Limb (tissue), 2 donors: ENCODE measurements around the gene CHRNA1.

Experiments used
- DNase-seq, 2 donors: peaks; one replicate each; pipeline ENCODE4 v3.0.0-alpha.2; 2016; ENCODE audit errors: extremely low spot score in 2 of 2

CHRNA1 gene

DNA sequence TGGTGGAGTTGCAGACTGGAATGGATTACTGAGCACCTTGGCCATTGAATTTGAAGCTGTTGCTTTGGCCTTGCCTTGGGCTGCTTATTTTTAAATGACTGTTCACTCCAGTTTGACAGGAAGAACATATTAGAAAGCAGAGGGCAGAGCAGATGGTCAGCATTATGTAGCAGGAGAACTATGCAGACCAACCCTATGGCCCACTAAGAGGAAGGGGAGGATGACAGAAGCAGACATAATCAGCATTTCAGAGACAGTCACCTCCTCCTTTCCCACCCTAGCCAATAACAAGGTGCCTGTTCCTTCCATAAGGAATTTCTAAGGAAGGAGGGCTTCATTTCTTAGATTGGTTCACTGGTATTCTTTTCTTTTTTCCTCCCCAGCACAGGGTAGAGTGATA is 2.4 kb downstream of the CHRNA1 start:
- DNase-seq, result no peak

DNA sequence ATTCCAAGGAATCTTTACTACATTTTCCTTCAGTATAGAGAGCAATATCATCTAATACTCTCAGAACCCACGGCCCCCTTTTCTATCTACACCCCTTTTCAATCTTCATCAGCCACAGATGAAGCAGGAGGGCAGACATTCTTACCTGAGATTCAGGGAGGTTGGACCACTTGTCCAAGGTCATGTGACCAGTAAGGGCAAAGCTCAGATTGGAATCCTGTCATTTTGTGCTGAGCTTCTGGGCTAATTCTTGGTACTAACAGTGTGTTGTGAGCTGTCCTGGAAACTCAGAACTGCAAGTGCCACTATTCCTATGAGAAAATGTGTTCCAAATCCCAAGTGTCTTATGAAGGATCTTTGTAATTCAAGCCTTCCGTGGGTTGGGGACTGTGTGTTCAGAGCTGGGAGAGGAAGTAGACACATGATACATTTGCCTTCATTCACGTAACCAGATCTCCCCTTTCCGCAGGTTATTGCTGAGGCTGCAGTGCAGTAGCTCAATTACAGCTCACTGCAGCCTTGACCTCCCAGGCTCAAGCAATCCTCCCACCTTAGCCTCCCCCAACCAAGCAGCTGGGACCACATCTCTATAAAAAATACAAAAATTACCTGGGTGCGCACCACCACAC is 3.3 kb downstream of the CHRNA1 start:
- no peak for DNase-seq

DNA sequence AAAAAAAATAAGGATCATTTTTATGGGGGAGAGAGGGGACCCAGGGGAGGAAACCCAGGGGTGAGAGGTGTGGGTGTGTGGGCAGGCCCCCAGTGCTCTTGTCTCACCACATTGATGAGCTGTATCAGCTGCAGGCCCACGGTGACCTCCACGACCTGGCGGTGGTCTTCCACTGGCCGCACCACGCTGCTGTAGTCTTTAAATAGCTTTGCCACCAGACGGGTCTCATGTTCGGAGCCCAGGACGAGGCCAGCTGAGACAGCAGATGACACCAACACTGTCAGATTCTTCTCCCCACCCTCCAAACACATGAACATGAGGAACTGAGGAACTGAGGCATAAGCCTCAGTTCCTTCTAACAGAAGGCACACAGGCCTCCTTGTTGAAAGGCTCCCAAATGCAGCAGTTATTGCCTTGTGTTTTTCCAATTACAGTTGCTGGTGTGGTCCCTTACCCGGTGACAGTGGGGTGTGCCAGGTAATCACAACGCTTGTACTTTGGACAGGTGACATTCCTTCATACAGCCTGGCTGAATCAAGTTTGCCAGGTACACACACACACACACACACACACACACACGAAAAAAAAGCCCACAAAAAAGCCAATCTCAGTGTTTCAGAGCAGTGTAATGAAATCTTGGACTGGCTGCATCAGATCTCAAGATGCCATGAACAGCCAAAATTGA is 4.7 kb downstream of the CHRNA1 start:
- no peak for DNase-seq

DNA sequence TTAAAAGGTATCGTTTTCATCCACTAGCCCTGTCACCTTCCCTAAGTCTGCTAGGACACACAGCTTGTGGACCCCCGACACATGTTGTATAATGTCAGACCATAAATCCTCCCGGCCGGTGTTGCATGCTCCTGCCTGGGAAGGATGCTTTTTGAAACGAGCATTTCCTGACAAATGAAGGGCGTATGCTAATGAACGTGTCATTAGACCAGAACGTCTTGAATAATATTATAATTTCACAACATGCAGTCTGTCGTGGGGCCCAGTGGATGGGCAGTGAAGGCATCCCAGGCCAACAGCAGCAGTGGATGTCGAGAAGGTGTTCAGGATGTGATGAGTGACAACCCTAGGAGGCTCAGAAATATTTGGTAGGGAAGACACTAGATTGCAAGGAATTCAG is 7.5 kb downstream of the CHRNA1 start:
- DNase-seq, result no peak

DNA sequence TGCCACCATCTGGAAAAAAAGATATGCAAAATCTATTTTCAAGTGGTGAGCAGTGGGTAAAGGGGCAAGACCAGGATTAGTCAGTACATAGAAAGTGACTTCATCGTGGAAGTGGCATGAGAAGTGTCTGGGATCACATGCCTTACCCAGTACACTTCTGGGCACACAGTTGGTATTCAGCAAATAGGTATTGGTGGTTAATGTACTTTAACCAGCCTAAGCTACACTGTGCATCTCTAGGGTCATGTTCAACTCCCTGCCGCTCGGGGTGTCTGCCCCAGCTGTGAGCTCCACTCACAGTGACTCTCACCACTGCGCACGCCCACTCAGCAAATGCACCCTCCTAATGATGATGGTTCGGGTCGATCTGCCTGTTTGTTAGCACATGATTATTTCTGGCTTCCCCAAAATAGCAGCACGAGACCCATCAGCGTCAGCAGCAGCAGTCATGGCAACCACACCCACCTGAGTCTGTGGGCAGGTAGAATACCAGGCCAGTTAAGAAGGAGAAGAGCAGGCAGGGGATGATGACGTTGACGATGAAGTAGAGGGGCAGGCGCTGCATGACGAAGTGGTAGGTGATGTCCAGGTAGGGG is 11.1 kb downstream of the CHRNA1 start:
- DNase-seq, result no peak

DNA sequence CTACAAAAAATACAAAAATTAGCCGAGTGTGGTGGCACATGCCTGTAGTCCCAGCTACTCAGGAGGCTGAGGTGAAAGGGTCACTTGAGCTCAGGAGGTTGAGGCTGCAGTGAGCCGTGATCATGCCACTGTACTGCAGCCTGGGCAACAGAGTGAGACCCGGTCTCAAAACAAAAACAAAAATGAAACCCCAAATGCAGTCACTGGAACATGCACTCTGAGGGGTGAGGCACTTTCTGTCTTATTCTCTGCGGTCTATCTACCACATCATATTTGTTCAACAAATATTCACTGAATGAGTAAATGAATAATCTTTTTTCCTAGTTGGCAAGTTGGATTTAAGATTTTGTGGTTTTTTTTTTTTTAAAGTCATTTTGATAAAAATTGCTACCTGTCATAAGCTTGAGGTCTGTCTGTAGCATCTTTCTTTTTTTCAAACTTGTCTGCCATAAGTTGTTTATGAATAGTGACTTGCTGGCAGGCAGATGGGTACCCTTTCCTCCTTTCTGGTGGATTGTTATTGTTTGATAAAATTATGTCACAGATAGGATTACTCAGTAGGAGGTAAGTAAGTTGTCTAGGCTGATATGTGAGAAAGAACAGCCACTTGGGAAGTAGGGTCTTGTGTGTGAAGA is 11.8 kb downstream of the CHRNA1 start:
- DNase-seq, result no peak

DNA sequence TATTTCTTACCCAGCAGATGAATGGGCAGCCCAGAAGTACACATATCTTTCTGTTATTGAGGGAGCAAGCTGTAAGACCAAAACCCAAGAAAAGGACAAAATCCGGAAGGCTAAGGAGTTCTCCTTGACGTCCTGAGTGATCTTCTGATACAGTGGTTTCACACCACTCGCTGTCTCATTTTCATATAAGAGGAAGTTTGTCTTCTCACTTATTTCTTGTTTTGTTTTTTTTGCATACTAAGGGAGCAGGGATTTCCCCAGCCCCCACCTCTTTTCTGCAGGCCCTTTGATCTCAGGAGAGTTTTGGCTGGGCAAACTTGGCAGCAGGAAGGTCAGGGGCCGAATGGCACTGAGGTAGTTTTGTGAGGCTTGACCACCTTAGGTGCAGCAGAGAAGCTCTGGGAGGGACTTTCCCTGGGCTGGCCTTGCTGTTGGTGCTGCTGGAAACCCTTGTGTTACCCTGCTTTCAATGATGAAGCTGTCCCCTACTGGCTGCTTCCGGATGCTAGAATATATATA is 13.3 kb downstream of the CHRNA1 start:
- no peak for DNase-seq

DNA sequence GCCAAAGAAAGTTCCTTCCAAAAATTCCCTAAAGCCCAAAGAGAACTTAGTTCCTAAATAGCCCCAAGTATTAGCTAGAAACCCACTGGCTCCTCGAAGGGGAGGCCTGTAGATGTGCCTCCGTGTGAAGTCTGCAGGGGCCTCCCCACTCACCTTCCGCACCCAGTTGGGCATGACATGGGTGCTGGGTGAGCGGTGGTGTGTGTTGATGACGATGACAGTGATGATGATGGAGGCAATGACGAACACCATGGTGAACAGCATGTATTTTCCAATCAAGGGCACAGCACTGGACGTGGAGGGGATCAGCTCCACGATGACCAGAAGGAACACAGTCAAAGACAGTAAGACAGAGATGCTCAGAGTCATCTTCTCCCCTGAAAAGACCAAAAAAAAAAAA is 14.5 kb downstream of the CHRNA1 start:
- no peak for DNase-seq

DNA sequence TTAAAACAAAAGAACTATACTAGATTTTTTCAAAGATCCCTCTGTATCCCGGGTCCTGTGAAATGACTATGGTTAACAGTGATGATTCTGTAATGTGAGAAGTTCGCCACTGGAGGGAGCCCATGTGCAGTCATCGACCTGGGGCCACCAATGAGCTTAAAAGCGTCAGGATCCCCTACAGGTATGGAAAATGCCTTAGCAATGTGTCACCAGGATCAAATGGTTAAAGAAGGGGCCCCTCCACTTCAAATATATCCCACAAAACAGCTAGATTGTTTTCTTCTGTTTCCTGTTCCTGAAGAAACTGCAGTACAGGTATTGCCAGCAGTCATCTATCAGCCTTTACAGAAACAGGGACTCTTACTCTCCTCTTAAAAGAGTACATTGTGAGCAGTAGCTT is 15.3 kb downstream of the CHRNA1 start:
- DNase-seq, result peak; percentile 55 to 80

DNA sequence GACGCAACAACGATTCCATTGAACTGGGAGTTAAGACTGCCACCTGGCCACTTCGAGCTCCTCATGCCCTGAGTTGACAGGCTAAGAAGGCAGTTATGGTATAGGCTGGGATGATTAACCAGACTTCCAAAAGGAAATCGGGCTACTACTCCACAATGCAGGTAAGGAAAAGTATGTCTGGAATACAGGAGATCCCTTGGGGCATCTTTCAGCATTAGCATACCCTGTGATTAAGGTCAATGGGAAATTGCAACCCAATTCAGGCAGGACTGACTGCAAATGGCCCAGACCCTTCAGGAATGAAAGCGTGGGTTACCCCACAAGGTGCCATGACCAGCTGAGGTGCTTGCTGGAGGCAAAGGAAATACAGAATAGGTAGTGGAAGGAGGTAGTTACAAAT is 19.1 kb downstream of the CHRNA1 start:
- no peak for DNase-seq

DNA sequence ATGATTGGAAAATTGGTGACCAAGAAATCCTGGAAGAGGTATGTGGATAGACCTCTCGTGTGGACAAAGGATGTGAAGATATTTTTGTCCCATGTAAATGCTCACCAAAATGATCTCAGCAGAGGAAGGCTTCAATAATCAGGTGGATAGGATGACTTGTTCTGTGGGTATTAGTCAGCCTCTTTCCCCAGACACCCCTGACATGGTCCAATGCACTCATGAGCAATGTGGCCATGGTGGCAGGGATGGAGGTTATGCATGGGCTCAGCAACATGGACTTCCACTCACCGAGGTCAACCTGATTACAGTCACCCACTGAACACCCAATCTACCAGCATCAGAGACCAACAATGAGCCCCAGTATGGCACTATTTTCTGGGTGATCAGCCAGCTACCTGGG is 20.2 kb downstream of the CHRNA1 start:
- no peak for DNase-seq

DNA sequence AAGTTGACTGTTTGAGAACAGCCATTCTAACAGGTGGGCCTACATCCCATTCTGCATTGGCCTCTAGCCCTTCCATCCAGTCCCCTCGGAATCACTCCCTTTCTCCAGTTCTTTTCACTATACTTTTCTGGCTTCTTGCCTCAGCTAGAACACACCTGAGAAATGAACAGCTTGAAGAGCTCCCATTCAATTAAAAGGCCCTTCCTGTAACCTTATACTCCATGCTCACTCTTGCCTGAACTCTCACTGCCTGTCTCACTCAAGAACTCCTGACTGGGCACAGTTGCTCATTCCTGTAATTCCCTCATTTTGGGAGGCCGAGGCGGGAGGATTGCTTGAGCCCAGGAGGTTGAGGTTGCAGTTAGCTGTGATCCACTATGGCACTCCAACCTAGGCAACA is 23.6 kb downstream of the CHRNA1 start:
- no peak for DNase-seq

DNA sequence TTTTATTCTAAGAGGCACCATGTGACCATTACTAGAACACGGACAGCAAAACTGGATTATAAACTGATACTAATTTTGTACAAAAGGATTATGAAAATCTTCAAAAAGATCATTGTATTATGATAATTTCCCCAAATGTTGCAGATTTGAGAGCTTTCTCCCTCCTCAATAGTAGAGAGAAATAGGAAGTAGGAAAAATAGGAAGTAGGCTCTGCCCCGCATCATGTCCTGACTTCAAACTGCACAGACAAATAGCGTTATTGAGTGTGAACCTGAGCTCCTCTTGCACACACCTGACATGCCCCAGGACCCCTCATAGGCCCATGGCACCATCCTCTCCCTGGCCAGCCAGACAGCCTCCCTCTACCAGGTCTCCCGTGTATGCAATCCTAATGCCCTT is 25.4 kb downstream of the CHRNA1 start:
- DNase-seq, result no peak

DNA sequence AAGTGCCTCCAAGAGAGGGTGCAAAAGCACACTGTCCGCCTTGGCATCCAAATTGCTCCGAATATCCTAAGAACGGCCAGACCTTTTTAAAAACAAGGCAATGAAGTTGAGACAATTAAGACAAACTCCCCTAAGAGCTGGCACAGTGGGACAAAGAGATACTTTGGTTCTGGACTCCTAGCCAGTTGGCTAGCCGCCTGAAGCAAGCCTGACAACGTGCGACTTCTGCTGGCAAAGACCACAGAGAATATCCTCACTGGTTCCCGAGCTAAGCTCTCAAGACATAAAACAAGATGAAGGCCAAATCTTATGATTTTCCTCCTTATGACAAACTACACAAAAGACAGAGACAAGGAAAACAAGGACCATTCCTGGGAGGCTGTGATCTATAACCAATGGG is 32.7 kb downstream of the CHRNA1 start:
- no peak for DNase-seq

DNA sequence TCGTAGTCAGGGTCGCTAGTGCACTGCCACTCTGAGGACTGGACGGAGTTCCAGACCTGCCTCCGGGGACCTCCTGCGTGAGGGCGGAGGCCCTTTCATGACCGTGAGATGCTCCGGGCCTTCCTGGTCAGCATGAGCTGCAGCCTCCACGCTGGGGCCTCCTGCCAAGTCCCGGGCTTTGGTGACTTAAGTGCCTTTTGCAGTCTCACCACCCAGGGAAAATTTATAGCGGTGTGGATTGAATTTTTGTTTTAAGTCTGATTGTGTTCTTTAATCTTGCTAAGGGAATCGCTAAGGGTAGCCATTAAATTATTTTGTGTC is 33.6 kb downstream of the CHRNA1 start:
- no peak for DNase-seq

DNA sequence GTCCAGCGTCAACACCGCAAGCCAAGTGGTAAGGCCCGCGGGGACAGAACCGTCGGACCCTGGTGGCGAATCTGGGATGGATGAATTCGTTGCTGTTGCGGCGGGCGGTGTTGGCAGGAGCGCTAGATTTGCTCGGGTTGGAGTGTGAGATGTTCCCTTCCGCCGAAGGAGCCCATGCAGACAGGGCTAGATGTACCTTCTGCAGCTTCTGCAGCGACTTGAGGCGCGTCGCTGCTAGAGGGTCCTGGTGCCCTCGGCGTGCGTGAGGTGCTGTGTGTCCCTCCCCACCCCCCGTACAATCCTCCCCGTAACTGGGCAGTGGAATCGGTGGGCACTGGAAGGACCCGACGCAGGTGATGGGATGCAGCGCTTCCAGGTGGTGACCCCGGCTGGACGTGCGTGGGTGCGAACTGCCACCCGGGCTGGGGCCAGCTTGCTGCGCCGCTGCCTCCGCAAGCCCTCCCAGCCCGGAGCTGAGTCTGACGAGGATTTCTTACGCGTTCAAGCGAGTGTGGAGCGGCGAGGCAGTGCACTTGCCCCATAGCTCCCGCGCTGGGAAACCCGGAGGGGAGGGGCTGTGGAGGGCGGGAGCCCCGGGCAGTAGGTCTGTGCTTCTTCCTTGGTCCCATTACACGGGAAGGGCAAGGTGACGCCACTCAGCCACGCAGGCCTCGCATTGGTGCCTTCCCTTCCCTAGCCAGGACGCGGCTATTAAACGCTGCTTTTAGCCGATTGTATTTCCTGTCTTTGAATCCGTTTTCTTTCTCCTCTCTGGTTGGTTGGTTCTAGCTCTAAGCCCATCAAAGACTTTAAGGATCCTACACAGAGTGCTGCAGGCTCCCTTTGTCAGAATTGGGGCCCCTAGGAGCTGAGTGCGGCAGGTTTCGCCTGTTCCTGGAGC is 34.2 kb downstream of the CHRNA1 start:
- DNase-seq, result peak in 1 of 2 donors; percentile 49

DNA sequence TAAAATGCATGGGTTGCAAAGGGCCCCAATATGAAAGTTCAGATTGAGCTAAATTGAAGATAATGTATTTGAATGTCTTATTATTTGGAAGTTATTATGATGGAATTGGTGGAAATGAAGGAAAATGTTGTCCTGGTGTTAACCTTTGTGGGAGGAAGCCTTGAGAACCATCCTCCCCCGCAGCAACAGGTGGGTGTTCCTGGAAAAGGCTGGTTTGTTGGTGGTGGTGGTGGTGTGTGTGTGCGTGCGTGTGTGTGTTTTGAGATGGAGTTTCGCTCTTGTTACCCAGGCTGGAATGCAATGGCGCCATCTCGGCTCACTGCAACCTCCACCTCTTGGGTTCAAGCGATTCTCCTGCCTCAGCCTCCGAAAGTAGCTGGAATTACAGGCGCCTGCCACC is 36.2 kb downstream of the CHRNA1 start:
- DNase-seq, result no peak

DNA sequence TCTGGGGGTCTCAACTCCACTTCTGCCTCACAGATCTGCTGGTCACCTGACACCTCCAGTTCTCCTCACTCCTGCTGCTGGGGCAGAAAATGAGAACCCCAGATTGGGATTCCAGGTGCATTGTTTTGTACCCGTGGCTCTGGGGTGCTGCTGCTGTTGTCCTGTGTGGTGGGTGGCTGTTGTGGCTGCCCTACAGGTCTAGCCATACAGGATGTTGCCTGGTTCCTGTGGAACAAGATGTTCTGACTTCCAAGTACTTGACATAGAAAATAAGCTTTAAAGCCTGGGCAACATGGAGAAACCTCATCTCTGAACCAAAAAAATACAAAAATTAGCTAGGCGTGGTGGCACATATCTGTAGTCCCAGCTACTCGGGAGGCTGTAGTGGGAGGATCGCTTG is 38.1 kb downstream of the CHRNA1 start:
- DNase-seq, result no peak

DNA sequence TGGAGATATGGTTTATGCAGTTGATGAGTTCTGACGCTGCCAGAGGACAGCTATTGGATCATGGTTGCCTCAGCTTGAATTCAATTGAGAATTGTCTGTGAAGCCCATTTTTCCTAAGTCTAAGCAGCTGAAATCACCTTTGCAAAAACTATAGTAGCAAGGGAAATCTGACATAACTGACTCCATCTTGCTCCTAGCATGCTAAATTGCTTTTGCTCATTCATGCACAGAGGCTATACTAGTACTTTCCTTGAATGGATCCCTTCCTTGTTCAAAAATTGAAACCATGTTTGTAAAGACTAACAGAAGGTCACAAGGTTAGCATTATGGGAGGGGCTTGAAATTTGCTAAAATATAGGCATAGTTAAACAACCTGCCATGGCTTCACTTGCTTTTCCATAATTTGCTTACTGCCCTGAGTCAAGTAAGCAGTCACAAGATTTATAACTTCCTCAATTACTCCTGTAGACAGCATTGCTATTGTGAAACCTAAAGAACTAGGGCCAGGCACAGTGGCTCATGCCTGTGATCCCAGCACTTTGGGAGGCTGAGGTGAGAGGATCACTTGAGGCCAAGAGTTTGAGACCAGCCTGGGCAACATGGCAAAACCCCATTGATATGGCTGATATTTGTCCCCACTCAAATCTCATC is 41.2 kb downstream of the CHRNA1 start:
- DNase-seq, result no peak

DNA sequence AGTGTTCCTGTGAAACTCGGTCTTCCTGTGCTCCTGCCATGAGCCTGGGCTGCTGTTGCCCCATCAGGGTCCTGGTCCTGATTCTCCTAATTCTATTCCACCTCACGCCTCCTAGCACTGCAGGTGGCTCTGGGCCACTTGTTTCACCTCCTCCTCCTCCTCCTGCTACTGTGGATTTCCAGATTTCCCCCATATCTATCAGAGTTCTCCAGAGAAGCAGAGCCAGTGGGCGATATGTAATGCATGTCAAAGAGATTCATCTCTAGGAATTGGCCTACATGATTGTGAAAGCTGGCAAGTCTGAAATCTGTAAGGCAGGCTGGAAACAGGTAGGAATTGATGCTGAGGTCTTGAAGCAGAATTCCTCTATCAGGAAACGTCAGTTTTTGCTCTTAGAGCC is 45.3 kb downstream of the CHRNA1 start:
- no peak for DNase-seq

DNA sequence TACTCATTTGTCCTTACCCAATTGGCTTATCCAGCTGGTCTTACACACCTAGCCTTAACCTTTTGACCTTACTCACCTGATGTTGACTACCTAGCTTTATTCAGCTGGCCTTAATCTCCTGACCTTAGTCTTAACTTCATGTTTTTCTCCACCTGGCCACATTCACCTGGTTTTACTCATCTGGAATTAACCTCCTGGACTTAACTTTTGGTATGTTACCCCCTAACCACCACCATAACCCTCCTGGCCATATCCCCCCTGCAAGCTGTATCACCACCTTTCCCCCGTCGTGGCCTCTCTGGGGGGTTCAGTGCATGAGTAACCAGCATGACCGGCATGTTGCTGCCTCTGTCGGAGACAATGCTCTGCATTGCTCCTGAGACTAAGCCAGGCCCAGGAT is 45.7 kb downstream of the CHRNA1 start:
- DNase-seq, result no peak
